Stomach (tissue), 9 donors: ENCODE results near the gene EHMT1. TPM values are rescaled to one million over a fixed set of nuclear protein-coding genes. Genes with fewer than 3 reads are reported as not detected.
A peak's percentile ranks its signal among the peaks of the same experiment; 100 is the strongest.

Experiments used
- DNase-seq, 2 donors: peaks; one replicate each; pipeline versions ENCODE4 v3.0.0 to v3.0.0-alpha.2; 2013 to 2019
- H3K27ac ChIP-seq, 5 donors: fragments of 200-600 bp in 4 of 5; sonication (generic) in 4 of 5; one replicate each; pipeline ENCODE4 v1.5.1; 2013 to 2019; ENCODE audit warnings: mild to moderate bottlenecking in 1 of 5, moderate library complexity in 1 of 5
- H3K27me3 ChIP-seq, 3 donors: fragments of 200-600 bp; sonication (generic); one replicate each; pipeline ENCODE4 v1.5.1; 2017 to 2019; ENCODE audit warnings: mixed run types in 1 of 3
- H3K36me3 ChIP-seq, 4 donors: fragments of 200-600 bp; sonication (generic); 1 replicate in 3 of 4; 2 replicates in 1 of 4; pipeline ENCODE4 v1.5.1; 2016 to 2019
- H3K4me1 ChIP-seq, 4 donors: fragments of 200-600 bp; sonication (generic); one replicate each; pipeline ENCODE4 v1.5.1; 2016 to 2019
- H3K4me3 ChIP-seq, 4 donors: fragments of 200-600 bp; sonication (generic) in 3 of 4; one replicate each; pipeline ENCODE4 v1.5.1; 2016 to 2019; ENCODE audit warnings: mild to moderate bottlenecking in 1 of 4
- H3K9me3 ChIP-seq, 4 donors: fragments of 200-600 bp; sonication (generic); one replicate each; pipeline ENCODE4 v1.5.1; 2016 to 2019
- CTCF ChIP-seq, 7 experiments: fragments of 450-650 bp in 4 of 7; fragments of 200-600 bp in 3 of 7; sonication (generic) in 3 of 7; IDR thresholded peaks; one replicate each; pipeline ENCODE4 v1.5.1; 2016 to 2019; ENCODE audit warnings: antibody characterized with exemption in 7 of 7, control low read depth in 2 of 7, mild to moderate bottlenecking in 1 of 7
- EP300 ChIP-seq: sonication (generic); formaldehyde crosslinking; IDR thresholded peaks from one replicate; pipeline ENCODE4 v1.6.1; 2017; ENCODE audit warnings: antibody characterized with exemption
- POLR2A ChIP-seq, 4 donors: fragments of 450-650 bp; IDR thresholded peaks; one replicate each; pipeline ENCODE4 v1.6.1; 2016; ENCODE audit warnings: antibody characterized with exemption in 4 of 4, control low read depth in 2 of 4, mild to moderate bottlenecking in 1 of 4, moderate library complexity in 1 of 4
- POLR2AphosphoS5 ChIP-seq, 3 donors: sonication (generic); formaldehyde crosslinking; IDR thresholded peaks; one replicate each; pipeline ENCODE4 v1.6.1; 2016; ENCODE audit warnings: antibody characterized with exemption in 3 of 3
- WGBS, 5 donors: extraction: QIAGEN DNeasy Blood & Tissue Kit in 3 of 5; methylation state at CpG; one replicate each; pipeline versions ENCODE4 v1.1.5 to v1.1.7; 2013 to 2018; 5-methylcytosine and 5-hydroxymethylcytosine counted together
- intact Hi-C: fragments of 100-400 bp; cut with DNase I; formaldehyde crosslinking; loops from one replicate; pipeline ENCODE4 v1.15.1; 2023; ENCODE audit warnings: low total_unique reads
- polyA plus RNA-seq, 3 donors: library from polyadenylated mRNA; stranded (reverse); fragments of 200-250 nt; gene quantifications; one replicate each; pipeline ENCODE4 v1.2.3, GENCODE V29; 2013
- total RNA-seq, 5 donors: library from RNA; depleted of rRNA; stranded (reverse); fragments of >200 nt; gene quantifications; one replicate each; pipeline versions ENCODE4 v1.1.0 to v1.2.3, GENCODE V29; 2014 to 2016
- donor health status: healthy with polysubstance abuse.
- donor health status: Bipolar disorder and iron deficiency.
- donor health status: healthy.

EHMT1 gene
- total and polyA plus RNA-seq, 8 donors: 23.9 to 419 (median 79.5) TPM

GRCh38 chr9:137630679-137631078 lies 11.9 kb downstream of the EHMT1 start:
- Histone ChIP-seq H3K36me3 (no peaks in the 10 kb centered on the region), H3K27me3 (no peaks in the 10 kb centered on the region), H3K9me3 (no peaks in the 10 kb centered on the region), H3K4me3 (no peak overlapping the region), H3K4me1 (peaks cover 17 to 78% (median 52%) of the 10 kb centered on the region in 4 donors), H3K27ac (peak overlapping the region in 2 of 5 donors; percentile 3 to 50)
- intact Hi-C loops: no loop called here
- DNase-seq: no peak
- TF ChIP-seq EP300: no peak
- no peak for TF ChIP-seq POLR2AphosphoS5 (IDR thresholded peaks at IDR 0.05)
- no peak for TF ChIP-seq CTCF (IDR thresholded peaks at IDR 0.05)
- TF ChIP-seq POLR2A (IDR thresholded peaks at IDR 0.05): no peak
- 49 to 79% (median 70%) methylated on average over 4 of the region's 4 CpGs for WGBS, 5 donors

- H3K27ac ChIP-seq: peak overlapping the region in 1 of 5 donors; percentile 22
- no peaks in the 10 kb centered on the region for H3K9me3 ChIP-seq
- no peak overlapping the region for H3K4me3 ChIP-seq
- DNase-seq: no peak
- intact Hi-C loops: no loop called here
- peaks cover 17 to 69% (median 51%) of the 10 kb centered on the region in 4 donors for H3K4me1 ChIP-seq
- no peak for TF ChIP-seq POLR2AphosphoS5 (IDR thresholded peaks at IDR 0.05)
- no peak for TF ChIP-seq POLR2A (IDR thresholded peaks at IDR 0.05)
- no peak for TF ChIP-seq EP300
- no peak for TF ChIP-seq CTCF (IDR thresholded peaks at IDR 0.05)
- no peaks in the 10 kb centered on the region for H3K36me3 ChIP-seq
- 85 to 90% (median 89%) methylated on average over 16 of the region's 16 CpGs for WGBS, 5 donors
- no peaks in the 10 kb centered on the region for H3K27me3 ChIP-seq
Measured at GRCh38 chr9:137631345-137632229, 12.8 kb downstream of the EHMT1 start.

- Histone ChIP-seq H3K36me3 (no peaks in the 10 kb centered on the region), H3K27ac (peak overlapping the region in 2 of 5 donors; percentile 20 to 25), H3K9me3 (no peaks in the 10 kb centered on the region), H3K4me3 (no peak overlapping the region), H3K4me1 (peaks cover 17 to 70% (median 50%) of the 10 kb centered on the region in 4 donors), H3K27me3 (no peaks in the 10 kb centered on the region)
- DNase-seq: no peak
- WGBS, 5 donors: 71 to 79% (median 76%) methylated on average over 23 of the region's 23 CpGs
- intact Hi-C loops: no loop called here
- TF ChIP-seq POLR2AphosphoS5 (IDR thresholded peaks at IDR 0.05): no peak
- TF ChIP-seq EP300: no peak
- no peak for TF ChIP-seq POLR2A (IDR thresholded peaks at IDR 0.05)
- TF ChIP-seq CTCF (IDR thresholded peaks at IDR 0.05): no peak
Measured at GRCh38 chr9:137632230-137633161, 13.7 kb downstream of the EHMT1 start.

- TF ChIP-seq EP300 (no peak), CTCF (IDR thresholded peaks at IDR 0.05) (no peak), POLR2A (IDR thresholded peaks at IDR 0.05) (no peak), POLR2AphosphoS5 (IDR thresholded peaks at IDR 0.05) (no peak)
- H3K27me3 ChIP-seq: no peaks in the 10 kb centered on the region
- no peak for DNase-seq
- H3K36me3 ChIP-seq: no peaks in the 10 kb centered on the region
- H3K27ac ChIP-seq: no peak overlapping the region
- peaks cover 17 to 67% (median 47%) of the 10 kb centered on the region in 4 donors for H3K4me1 ChIP-seq
- H3K9me3 ChIP-seq: no peaks in the 10 kb centered on the region
- H3K4me3 ChIP-seq: no peak overlapping the region
- intact Hi-C loops: no loop called here
- WGBS, 5 donors: 83 to 92% (median 90%) methylated on average over 5 of the region's 5 CpGs
Measured at GRCh38 chr9:137634016-137634415, 15.2 kb downstream of the EHMT1 start.
